ENCODE measurements around the gene ZNF511.
A peak's percentile ranks its signal among the peaks of the same experiment; 100 is the strongest.

Gene ZNF511

DNA sequence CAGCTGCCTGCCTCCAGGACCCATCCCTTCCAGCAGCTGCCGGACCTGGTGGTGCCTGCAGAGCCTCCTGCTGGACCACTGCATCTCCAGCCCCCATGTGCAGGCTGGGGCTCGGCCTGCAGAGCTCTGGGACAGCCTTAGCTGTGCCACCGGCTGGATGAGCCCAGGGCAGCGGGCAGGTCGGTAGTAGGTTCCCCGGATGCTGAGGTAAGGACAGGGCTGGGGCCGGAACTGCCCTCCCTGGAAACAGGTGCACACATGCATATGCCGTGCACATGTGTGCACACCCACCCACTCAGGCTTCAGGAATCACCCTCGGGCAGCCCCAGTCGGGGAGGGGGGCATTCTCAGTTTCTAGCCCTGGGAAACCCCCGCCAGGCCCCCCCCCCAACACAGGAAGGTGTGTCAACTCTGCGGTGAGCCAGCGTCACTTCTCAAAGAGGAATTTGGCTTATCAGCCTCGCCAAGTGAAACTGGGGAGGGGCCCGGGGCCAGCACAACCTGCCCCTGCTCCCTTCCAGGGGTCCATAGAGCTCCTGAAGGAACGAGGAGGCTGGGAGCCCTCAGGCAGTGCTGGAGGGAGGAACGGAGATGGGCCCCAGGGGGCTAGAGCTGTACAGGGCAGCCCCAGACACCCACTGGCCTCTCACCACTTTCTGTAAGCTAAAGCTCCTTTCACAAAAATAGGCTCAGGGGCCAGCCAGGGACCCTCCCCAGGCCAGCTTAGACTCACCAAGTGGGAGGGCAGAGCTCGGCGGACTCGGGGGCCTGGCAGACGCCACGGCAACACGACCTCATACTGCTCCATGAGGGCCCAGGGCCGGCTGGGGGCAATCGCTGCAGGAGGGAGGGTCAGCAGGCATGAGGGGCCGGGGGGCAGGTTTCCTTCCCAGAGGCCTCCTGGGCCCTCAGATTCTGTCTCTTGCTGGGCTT, 33.7 kb upstream of the ZNF511 start:
- peak; percentile 39 for DNase-seq

DNA sequence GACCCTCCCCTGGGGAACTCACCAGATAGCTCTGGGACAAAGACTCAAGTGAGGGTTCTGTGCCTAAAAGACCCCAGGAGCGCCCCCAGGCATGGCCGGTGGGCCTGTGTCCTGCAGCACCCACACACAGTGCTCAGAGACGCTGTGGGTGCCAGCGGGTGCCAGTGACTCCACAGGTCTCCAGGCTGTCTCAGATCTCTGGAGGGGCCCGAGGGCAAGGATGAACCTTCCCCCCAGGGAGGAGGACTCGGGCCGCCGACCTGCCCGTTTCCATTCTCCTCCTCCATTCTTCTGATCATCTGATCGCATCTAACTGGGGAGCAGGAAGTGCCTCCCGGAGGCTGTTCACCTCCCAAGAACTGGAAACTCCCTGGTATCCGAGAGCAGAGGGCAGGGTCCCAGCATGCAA, 33.0 kb upstream of the ZNF511 start:
- DNase-seq, result no peak

DNA sequence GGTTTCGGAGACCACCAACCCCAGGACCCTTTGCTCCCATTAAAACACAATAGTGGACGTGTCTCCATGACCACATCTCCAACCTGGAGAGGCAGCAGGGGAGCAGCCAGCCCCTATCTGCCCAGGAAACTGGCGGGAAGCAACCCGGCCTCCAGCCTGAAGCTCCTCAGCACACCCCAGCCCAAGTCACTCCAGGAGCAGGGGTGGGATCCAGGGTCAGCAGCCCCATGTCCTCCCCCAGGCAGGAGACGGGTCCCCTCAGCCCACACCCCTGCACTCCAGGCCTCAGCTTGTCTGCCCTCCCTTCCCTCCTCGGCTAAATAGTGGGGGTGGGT, 32.6 kb upstream of the ZNF511 start:
- no peak for DNase-seq

DNA sequence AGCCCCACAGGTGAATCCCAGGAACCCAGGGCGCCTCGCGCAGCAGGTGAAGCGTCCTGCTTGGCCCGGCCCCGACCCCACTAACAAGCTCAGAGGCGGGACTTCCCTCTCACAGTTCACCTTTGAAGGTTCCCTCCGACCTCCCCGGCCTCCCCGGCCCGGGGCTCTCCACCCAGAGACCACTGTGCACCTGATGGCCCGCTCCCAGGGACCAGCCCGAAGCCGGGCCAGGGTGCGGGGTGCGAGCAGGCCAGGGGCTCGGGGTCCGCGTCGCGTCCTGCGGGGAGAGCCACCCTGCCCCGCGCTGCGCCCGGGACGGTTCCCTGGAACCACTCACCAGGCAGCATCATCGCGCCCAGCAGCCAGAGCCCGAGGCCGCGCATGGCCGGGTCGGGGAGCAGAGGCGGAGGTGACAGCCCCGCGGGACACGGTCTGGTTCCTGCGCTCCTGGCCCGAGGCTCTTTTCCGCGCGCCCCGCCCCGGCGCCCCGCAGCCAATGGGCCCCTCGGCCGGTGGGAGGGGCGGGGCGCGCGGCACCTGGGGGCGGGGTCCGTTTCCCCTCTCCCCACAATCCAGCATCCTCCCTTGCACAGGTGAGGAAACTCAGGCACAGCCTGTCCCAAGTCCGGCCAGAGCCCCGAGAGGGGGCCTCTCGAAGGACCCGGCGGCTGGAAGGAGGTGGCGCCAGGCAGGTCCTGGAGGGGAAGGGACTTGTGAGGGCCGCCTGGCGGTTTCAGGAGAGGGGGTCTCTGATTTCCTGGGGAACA, 32.1 kb upstream of the ZNF511 start, which contains the start of gene ADAM8:
Gene ADAM8 (minus strand): TSS at position 434 of the 767 bp plus-strand sequence. CDS start 51 bp downstream, at position 383.
- no peak for DNase-seq

DNA sequence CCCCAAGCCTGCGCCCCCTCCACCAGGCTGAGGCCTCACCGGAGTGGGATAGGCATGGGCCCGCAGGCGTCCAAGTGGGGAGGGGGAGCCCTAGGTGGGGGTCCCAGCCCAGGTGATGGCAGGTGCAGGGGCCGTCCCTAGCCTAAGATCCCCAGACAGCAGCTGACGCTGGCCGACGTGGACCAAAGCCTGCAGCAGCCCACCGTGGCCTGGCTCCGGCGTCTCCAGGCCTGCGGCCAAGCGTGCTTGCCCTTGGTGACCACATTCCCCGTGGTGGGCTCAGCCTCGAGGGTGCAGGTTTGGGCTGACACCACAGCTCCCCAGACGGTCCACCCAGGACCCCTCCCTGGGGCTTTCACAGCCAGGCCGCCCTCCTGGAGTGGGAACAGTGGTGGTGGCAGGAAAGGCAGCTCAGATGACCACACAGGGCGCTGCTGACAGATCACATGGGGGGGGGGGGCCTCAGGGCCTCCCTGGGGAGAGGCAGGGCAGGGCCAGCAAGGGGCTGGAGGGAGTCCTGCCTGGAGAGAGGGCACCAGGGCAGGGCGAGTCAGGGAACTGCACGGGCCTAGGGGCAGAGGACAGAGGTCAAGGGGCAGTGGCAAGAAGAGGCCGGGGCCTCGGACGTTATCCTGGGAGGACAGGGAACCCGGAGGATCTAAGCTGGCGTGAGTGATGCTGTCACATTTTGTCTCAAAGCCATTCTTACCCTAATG, 31.3 kb upstream of the ZNF511 start:
- no peak for DNase-seq

DNA sequence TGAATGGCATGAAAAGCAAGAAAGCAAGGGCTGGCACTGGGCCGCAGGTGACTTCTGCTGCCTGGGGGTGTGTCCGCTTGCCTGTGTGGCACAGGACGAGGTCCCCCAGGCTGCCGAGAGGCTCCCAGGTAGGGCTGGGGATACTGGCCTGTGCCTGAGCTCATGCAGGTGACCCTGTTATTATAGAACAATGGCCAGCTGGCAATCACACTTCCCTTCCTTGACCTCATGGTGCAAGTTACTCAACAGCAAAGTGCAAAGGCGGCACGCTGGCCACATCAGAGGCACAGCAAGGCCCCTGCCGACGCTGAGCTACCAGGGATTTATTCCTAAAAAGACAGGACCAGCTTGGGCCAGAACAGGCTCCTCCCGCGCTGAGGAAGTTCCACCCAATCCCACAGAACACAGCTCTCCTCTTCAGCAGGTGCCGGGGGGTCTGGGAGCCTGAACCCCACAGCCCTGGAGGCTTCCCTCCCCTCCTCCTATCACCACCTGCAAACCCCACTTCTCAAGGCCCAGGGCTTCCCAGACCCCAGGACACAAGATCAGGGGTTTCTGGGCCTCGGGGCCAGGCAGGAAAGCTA, 30.6 kb upstream of the ZNF511 start:
- DNase-seq, result no peak

DNA sequence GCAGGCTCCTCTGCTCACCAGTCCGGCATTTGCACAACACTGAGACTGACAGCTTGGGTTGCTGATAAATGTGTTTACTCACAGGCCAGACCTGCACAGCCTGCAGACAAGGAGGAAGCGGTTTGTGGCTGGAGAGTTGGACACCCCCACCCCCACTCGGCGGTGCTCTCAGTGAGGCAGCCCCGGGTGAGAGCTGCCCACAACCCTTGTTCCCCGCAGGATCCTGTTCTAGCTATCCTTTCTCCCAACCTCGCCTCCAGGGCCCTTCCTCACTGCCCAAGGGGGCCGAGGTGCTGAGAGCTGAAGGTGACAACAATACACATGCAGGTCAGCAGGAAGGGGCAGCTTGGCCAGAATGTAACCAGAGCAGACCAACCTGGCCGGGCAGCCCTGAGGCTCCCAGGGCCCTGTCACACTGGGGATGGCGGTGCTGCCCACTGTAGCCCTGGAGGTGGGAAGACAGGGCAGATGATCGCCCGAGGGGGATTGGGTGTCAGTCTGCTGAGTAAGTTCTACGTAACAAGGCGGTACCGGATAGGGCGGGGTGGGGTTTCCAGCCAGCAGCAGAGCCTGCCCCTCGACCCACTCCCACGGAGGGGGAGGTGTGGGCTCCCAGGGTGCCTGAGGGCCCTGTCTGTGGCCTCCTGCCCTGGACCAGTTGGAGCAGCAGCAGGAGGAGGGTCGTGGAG, 30.0 kb upstream of the ZNF511 start:
- DNase-seq, result peak; percentile 69

DNA sequence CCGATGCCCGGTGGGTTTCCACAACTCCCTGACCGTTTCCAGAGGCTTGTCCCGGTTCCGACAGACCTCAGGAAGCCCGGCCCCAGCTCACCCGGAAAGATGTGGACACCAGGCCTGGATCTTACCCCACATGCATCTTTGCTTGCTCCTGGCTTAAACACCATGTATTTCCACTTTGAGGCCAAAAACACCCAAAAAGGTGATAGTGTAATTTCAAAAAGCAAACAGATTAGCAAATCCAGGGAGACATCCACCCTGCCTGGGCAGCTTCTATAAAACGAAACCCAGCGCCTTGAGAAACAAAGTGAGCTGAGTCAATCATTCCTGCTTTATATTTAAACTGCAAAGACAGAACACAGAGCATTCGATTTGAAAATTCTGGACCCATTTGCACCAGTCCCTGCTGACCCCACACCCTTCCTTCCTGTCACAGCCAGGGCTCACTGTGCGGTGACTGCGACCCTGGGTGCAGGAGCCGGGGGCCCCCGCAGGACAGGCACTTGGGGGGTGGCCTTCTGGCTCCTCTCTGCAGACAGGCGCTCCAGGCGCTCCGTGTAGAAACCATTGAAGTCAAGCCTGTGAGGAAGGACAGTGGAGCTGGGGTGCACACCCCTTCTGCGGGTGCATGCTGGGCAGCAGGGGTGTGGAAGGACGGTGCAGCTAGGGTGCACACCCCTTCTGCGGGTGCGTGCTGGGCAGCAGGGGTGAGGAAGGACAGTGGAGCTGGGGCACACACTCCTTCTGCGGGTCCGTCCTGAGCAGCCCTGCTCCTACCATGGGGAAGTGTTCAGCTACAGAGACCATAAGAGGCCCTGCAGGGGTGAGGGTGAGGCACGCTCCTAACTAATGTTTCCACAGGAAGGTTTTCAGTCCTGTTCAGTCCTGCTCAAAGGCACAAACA, 29.1 kb upstream of the ZNF511 start:
- no peak for DNase-seq

DNA sequence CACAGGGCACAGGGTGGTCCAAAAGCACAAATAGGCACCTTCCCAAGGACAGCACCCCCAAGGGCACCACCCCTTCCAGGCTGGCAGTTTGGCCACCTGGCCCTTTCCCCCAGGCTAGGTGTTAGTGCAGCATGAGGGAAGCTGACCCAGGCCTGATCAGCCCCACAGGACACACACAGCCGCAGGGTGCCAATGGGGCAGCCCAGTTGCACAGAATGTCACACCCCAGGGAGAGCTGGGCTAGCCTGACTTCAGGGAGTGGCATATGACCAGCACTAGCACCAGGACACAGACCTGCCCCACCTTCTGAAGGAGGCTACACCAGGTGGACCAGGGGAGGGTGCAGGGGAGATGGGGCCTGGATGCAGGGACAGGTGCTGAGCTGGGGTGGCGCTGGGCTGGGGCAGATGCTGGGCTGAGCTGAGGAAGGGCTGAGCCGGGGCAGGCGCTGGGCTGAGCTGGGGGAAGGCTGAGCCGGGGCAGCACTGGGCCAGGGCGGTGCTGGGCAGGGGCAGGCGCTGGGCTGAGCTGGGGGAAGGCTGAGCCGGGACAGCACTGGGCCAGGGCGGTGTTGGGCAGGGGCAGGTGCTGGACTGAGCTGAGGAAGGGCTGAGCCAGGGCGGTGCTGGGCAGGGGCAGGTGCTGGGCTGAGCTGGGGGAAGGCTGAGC, 28.2 kb upstream of the ZNF511 start:
- DNase-seq, result no peak

DNA sequence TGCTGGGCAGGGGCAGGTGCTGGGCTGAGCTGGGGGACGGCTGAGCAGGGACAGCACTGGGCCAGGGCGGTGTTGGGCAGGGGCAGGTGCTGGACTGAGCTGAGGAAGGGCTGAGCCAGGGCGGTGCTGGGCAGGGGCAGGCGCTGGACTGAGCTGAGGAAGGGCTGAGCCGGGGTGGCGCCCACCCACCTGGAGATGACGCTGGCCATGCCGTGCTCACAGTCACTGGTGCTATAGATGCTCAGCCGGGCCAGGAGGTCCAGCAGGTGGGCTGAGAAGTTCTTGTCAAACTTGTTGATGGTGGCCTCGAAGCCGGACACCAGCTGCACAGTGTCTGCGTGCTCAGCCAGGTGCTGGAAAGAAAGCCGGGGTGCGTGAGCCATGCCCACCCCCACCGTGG, 27.6 kb upstream of the ZNF511 start:
- no peak for DNase-seq

DNA sequence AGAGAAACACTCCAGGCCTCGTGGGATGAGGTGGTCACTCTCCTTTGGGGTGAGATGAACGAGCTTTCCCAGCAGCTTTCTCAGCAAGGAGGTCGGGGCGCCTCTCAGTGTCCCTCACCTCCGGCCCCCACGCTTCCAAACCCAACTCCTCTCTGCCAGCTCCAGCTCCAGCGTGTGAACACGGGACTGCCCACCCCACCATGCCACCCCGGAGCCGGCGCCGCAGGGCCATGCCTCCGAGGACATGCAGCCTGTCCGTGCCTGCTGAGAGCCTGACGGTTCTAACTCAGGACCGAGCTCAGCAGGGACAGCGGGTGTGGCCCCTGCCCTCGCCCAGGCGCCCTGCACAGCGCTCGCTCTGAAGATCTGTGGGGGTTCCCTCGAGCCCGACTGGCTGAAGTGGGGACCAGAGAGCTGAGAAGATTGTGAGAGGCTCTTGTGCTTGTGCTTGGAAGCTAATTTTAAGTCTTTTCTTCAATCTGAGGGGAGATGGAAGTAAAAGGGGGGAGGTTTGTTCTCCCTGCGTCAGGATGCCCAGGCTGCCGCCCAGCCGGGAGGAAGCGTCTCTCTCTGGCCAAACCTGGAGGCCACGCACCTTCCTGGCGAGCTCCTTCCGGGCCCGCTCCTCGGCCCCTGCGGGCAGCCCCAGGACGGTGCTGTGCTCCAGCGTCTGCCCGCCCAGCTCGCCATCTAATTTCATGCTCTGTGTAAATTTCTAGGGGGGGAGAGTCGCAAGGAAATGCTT, 26.9 kb upstream of the ZNF511 start:
- DNase-seq, result no peak

DNA sequence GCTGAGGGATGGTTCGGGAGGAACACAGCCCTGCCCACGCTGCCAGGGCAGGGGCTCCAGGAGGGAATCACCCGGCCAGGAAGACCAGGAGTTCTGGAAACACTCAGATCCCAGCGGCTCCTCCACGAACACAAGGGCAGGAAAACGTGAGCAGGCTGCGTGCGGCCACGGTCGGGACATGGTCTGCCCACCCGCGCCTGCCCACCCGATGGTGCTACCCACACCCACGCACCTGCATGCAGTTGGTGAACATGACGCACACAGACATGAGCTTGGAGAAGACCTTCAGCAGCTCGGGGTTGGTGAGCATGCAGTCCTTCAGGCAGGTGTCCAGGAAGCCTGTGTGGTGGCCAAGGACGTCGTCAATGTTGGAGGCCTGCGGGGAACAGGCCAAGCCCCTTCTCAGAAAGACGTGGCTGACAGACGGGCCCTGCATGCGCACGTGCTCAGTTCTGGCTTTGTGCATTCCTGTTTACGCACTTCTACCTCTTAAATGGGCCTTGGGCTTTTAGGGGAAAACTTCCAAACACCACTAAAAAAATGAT, 25.8 kb upstream of the ZNF511 start:
- DNase-seq, result no peak

DNA sequence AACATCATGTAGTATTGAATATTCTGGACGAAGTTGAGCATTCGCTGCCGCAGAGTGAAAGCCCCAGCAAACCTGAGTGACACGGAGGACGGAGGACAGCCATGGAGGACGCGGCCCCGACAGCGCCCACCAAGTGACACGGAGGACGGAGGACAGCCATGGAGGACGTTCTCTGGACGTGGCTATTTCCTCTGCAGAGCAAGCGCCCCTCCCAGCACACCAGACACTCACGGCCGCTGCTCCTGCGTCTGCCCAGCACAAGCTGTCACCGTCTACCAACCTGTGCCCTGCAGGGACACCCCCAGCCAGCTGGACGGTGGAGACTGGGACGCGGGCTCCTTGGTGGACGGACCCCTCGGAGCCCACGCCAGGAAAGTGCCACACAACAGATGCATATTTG, 24.8 kb upstream of the ZNF511 start:
- no peak for DNase-seq

DNA sequence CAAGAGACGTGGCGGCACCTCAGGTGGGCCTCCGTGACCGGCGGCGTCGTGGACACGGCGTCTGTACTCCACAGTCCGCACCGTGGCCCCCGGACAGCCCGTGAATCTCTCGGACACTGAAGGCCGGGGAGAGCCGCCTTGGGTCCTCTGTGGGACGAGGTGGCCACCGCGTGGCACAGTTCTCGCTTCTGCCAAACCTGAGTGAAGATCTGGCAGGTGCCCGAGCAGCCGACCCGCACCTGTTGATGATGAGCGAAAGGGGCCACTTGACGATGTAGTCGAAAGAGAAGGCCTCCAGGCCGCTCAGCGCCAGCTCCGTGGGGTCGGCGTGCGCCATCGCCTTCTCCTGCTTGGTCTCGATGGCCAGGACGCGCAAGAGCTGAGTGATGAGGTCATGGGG, 23.5 kb upstream of the ZNF511 start:
- DNase-seq, result no peak

DNA sequence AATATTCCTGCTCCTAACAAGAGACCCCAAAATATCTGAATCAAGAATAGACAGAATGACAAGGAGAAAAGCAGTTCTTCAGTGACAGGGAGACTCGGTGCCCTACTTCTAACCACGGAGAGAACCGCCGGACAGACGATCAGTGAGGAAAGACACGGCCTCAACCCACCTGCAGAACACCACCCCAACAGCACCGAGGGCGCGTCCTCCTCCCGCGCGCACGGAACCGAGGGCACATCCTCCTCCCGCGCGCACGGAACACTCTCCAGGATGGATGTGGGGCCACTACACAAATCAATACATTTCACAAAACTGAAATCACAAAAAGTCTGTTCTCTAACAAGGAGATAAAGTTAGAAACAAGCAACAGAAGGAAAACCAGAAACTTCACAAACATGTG, 22.3 kb upstream of the ZNF511 start:
- DNase-seq, result no peak

DNA sequence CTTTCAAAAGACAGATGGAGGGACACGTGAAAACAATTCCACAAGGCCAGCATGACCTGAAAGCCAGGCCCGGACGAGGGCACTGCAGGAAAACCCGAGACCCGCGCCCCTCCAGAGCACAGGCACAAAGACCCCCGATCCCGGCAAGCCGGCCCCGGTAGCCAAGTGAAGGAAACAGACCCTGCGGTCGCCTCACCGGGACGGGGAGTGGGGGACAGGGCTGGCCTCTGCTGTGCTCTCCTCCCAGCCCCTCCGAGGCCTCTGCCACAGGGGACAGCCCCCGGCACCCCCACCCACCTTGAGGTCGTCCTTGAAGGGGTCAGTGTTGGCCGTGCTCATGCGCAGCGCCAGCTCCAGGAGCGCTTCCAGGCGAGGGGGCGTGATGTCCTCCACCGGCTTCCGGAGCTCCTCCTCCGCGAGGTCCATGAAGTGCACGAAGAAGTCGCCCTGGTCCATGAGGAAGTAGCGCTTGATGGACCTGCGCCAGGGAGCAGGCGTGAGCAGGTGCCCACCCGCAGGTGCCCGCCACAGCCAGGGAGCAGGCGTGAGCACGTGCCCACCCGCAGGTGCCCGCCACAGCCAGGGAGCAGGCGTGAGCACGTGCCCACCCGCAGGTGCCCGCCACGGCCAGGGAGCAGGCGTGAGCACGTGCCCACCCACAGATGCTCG, 20.7 kb upstream of the ZNF511 start:
- no peak for DNase-seq

DNA sequence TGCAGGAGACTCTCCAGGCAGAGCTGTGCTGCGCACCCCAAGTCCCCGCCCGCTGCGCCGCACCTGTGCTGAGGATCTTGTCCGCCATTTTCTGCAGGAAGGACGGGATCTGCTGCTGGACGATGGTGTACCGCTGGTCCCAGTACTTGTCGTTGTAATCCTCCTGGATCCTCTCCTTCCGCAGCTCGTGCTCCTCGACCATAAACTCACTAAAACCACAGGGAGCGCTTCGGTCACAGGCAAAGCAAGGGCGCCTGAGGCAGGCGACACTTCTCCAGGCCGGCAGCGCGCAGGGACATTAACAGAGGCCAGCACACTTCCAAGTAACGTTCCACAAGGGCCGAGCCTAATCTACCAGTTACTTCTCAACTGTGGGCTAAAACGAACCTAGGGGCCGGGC, 19.0 kb upstream of the ZNF511 start:
- no peak for DNase-seq

DNA sequence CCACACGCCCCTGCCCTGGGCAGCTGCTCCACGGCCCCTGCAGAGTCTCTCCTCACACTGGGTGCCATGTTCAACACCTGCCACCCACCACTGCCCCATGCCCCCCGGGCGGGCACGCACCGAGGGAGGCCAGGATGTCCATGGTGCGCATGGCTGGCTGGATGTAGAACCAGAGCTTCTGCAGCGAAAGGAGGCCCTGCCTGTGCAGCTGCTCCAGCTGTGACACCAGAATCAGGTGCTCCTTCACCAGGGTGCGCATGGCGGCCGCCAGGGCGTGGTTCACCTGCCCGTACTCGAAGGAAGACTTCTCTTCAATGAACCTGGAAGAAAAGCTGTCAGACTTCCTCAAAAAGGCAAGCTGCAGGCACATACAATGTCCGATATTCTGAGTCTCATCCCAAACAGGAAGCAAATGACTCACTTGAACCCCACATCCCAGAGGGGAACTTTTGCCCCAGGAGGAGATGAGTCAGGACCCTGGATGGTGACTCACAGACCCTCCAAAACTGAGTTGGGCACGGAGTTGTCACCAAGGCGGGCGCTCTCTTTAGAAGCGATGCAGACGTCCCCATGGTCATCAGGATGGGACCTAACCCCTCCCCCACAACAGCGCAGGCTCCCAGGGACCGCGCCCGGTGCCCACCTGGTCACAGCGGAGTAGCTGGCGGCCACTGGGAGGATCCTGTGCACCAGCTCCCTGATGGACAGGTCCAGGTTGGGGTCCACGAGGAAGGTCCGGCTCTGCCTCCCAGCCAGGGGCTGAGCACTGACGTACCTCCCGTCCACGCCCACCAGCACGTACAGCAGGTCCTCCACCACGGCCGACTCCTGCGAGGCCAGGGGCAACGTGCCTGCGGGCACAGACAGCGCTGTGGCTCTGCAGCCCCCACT, 15.6 kb upstream of the ZNF511 start:
- no peak for DNase-seq
